ENCODE results near the gene RPLP2. TPM values are rescaled to one million over a fixed set of nuclear protein-coding genes. Genes with fewer than 3 reads are reported as not detected.

Gene RPLP2
- total RNA-seq (2022; extraction: Qiagen RNA extraction; ENCODE audit: low read depth) = 1,681 to 2,398 TPM (median 2,293 TPM) in 5 replicates

GRCh38 chr11:809287-810039 is at the start of gene RPLP2:
TSS of gene RPLP2 (plus strand) at chr11:809967. CDS start at chr11:810235, 268 bp downstream.

GRCh38 chr11:777288-778255 is 32.2 kb upstream of the RPLP2 start, which contains the start of gene GATD1:
TSS of gene GATD1 (minus strand) at chr11:777487. CDS start at chr11:777462, 25 bp downstream.

GRCh38 chr11:789943-790342 is 19.8 kb upstream of the RPLP2 start, which contains the start of gene CEND1:
TSS of gene CEND1 (minus strand) at chr11:790090. CDS start at chr11:788576, 1,514 bp downstream.

GRCh38 chr11:798093-798713 is 11.6 kb upstream of the RPLP2 start, which contains the start of gene SLC25A22:
TSS of gene SLC25A22 (minus strand) at chr11:798281. CDS start at chr11:795006, 3,275 bp downstream.

GRCh38 chr11:818396-819128 is 8.8 kb downstream of the RPLP2 start, which contains the start of gene PNPLA2:
TSS of gene PNPLA2 (plus strand) at chr11:818914. CDS start at chr11:819719, 805 bp downstream.

GRCh38 chr11:827897-828192 is 18.1 kb downstream of the RPLP2 start, which contains the start of gene CRACR2B:
TSS of gene CRACR2B (plus strand) at chr11:827919. CDS start at chr11:828608, 689 bp downstream.

GRCh38 chr11:832529-833113 is 22.9 kb downstream of the RPLP2 start, which contains the start of gene CD151:
TSS of gene CD151 (plus strand) at chr11:832952. CDS start at chr11:836070, 3,118 bp downstream.

GRCh38 chr11:842370-843002 is 32.7 kb downstream of the RPLP2 start, which contains the start of the genes POLR2L and TSPAN4:
TSS of gene POLR2L (minus strand) at chr11:842529. CDS start at chr11:842508, 21 bp downstream.
TSS of gene TSPAN4 (plus strand) at chr11:842852. CDS start at chr11:850305, 7,453 bp downstream.

Other genes starting within 250 kb of the RPLP2 start
- 2.1 to 2.9 TPM (median 2.2 TPM) in 5 replicates for gene LMNTD2, start 249.2 kb upstream of the RPLP2 start, total RNA-seq (2022; extraction: Qiagen RNA extraction; ENCODE audit: low read depth)
- 30.2 to 36.0 TPM (median 31.5 TPM) in 5 replicates for gene RASSF7, start 249.0 kb upstream of the RPLP2 start, total RNA-seq (2022; extraction: Qiagen RNA extraction; ENCODE audit: low read depth)
- gene PHRF1, start 233.5 kb upstream of the RPLP2 start, total RNA-seq (2022; extraction: Qiagen RNA extraction; ENCODE audit: low read depth) = 28.2 to 38.2 TPM (median 34.3 TPM) in 5 replicates
- gene IRF7, start 194.0 kb upstream of the RPLP2 start, total RNA-seq (2022; extraction: Qiagen RNA extraction; ENCODE audit: low read depth) = 4.0 to 7.8 TPM (median 6.7 TPM) in 5 replicates
- gene CDHR5, start 185.0 kb upstream of the RPLP2 start, total RNA-seq (2022; extraction: Qiagen RNA extraction; ENCODE audit: low read depth) = 0.02 to 0.05 TPM in 2 of 5 replicates, not detected in the others
- not detected in 5 replicates for gene SCT, start 182.8 kb upstream of the RPLP2 start, total RNA-seq (2022; extraction: Qiagen RNA extraction; ENCODE audit: low read depth)
- gene DRD4, start 172.7 kb upstream of the RPLP2 start, total RNA-seq (2022; extraction: Qiagen RNA extraction; ENCODE audit: low read depth) = 0.17 to 0.43 TPM (median 0.24 TPM) in 5 replicates
- 23.3 to 39.2 TPM (median 31.9 TPM) in 5 replicates for gene DEAF1, start 114.7 kb upstream of the RPLP2 start, total RNA-seq (2022; extraction: Qiagen RNA extraction; ENCODE audit: low read depth)
- 8.4 to 10.9 TPM (median 9.5 TPM) in 5 replicates for gene TMEM80, start 114.2 kb upstream of the RPLP2 start, total RNA-seq (2022; extraction: Qiagen RNA extraction; ENCODE audit: low read depth)
- 71.0 to 121 TPM (median 114 TPM) in 5 replicates for gene EPS8L2, start 103.7 kb upstream of the RPLP2 start, total RNA-seq (2022; extraction: Qiagen RNA extraction; ENCODE audit: low read depth)
- 427 to 504 TPM (median 430 TPM) in 5 replicates for gene TALDO1, start 62.5 kb upstream of the RPLP2 start, total RNA-seq (2022; extraction: Qiagen RNA extraction; ENCODE audit: low read depth)
- gene GATD1, start 32.5 kb upstream of the RPLP2 start, total RNA-seq (2022; extraction: Qiagen RNA extraction; ENCODE audit: low read depth) = 37.5 to 49.3 TPM (median 45.9 TPM) in 5 replicates
- gene CEND1, start 19.9 kb upstream of the RPLP2 start, total RNA-seq (2022; extraction: Qiagen RNA extraction; ENCODE audit: low read depth) = 0.81 to 2.3 TPM (median 1.6 TPM) in 5 replicates
- gene SLC25A22, start 11.7 kb upstream of the RPLP2 start, total RNA-seq (2022; extraction: Qiagen RNA extraction; ENCODE audit: low read depth) = 24.3 to 40.1 TPM (median 33.7 TPM) in 5 replicates
- 9.7 to 16.8 TPM (median 13.3 TPM) in 5 replicates for gene PIDD1, start 4.7 kb upstream of the RPLP2 start, total RNA-seq (2022; extraction: Qiagen RNA extraction; ENCODE audit: low read depth)
- 40.4 to 57.7 TPM (median 52.1 TPM) in 5 replicates for gene PNPLA2, start 8.9 kb downstream of the RPLP2 start, total RNA-seq (2022; extraction: Qiagen RNA extraction; ENCODE audit: low read depth)
- 3.1 to 4.7 TPM (median 3.6 TPM) in 5 replicates for gene CRACR2B, start 18.0 kb downstream of the RPLP2 start, total RNA-seq (2022; extraction: Qiagen RNA extraction; ENCODE audit: low read depth)
- gene CD151, start 23.0 kb downstream of the RPLP2 start, total RNA-seq (2022; extraction: Qiagen RNA extraction; ENCODE audit: low read depth) = 728 to 834 TPM (median 790 TPM) in 5 replicates
- 546 to 649 TPM (median 614 TPM) in 5 replicates for gene POLR2L, start 32.6 kb downstream of the RPLP2 start, total RNA-seq (2022; extraction: Qiagen RNA extraction; ENCODE audit: low read depth)
- 132 to 188 TPM (median 168 TPM) in 5 replicates for gene TSPAN4, start 32.9 kb downstream of the RPLP2 start, total RNA-seq (2022; extraction: Qiagen RNA extraction; ENCODE audit: low read depth)
- gene CHID1, start 100.8 kb downstream of the RPLP2 start, total RNA-seq (2022; extraction: Qiagen RNA extraction; ENCODE audit: low read depth) = 74.3 to 81.3 TPM (median 76.0 TPM) in 5 replicates
- gene AP2A2, start 115.9 kb downstream of the RPLP2 start, total RNA-seq (2022; extraction: Qiagen RNA extraction; ENCODE audit: low read depth) = 28.5 to 41.5 TPM (median 36.3 TPM) in 5 replicates
- 0.01 TPM in 2 of 5 replicates, not detected in the others for gene MUC6, start 226.8 kb downstream of the RPLP2 start, total RNA-seq (2022; extraction: Qiagen RNA extraction; ENCODE audit: low read depth)